ENCODE results near the gene NUP188. TPM values are rescaled to one million over a fixed set of nuclear protein-coding genes. Genes with fewer than 3 reads are reported as not detected.

Gene NUP188
- total and polyA plus RNA-seq, 2 donors (not counting 1 experiment from before 2014, with no cell fraction given), result 42.8 to 83.6 TPM

DNA sequence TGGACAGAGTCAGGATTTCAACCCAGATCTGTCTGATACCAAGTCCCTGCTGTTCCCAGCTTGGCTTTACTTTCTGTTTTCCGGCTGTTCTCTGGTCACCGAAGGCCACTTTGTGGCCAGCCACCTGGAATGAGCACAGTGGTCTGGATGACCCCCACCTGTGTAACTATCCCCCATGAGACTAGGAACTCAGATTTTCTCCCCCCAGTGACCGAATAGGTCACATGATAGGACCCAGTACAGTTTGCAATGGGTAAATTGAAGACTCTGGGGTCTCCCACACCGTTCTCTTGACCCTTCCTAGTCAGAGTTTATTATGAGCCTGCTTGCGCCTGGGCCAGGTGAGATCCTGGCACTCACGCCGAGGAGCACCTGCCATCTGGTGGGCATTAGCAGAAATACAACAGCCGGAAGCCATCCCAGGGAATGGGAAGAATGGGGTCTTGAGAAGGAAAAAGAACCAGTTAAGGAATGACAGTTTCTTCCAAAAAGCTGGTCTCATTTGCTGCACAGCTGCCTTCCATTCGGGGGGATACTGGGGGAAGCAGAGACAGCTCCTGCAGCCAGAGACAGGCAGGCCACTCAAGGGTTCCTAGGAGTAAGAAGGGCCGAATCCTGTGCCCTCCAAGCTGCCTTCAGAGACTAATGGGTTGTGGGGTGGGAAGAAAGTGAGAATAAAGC lies 19.6 kb upstream of the NUP188 start:
- Histone ChIP-seq H3K79me2 (ENCODE audit: control insufficient read depth, insufficient read depth, low read length) (no peaks in the 10 kb centered on the region), H3K9me3 (ENCODE audit: control extremely low read depth in 1 of 3, control insufficient read depth in 2 of 3, insufficient read depth in 1 of 3, low read length in 2 of 3) (no peaks in the 10 kb centered on the region), H3K4me2 (replicated peaks; ENCODE audit: low read depth, low read length, poor library complexity, severe bottlenecking) (no peak overlapping the region), H3K27me3 (replicated peaks in 1 of 4; ENCODE audit: control extremely low read depth in 1 of 4, control insufficient read depth in 3 of 4, insufficient read depth in 4 of 4, low read length in 3 of 4) (no peaks in the 10 kb centered on the region), H3K36me3 (replicated peaks in 1 of 2; ENCODE audit: control extremely low read depth in 1 of 2, control insufficient read depth in 1 of 2, extremely low read depth in 1 of 2, insufficient read depth in 2 of 2, low read length in 1 of 2) (no peaks in the 10 kb centered on the region), H2AFZ (ENCODE audit: insufficient read depth, low read depth, low read length, poor library complexity, severe bottlenecking) (peak overlapping the region; percentile 21), H3K4me3 (ENCODE audit: control extremely low read depth in 1 of 5, extremely low read depth in 1 of 5, insufficient read depth in 1 of 5, low read depth in 2 of 5, low read length in 4 of 5) (no peak overlapping the region), H3K27ac (ENCODE audit: low read length in 2 of 2) (no peak overlapping the region), H3K4me1 (ENCODE audit: control insufficient read depth in 2 of 2, insufficient read depth in 2 of 2, low read length in 2 of 2) (peaks cover 0 to 4% of the 10 kb centered on the region in 2 donors), H4K20me1 (ENCODE audit: control insufficient read depth, insufficient read depth, low read length, poor library complexity, severe bottlenecking) (no peaks in the 10 kb centered on the region), H3K9ac (ENCODE audit: low read length) (no peak overlapping the region)
- CTCF ChIA-PET, result interaction anchor here (0.6 to 10.7 kb wide), 23 partner anchors 9 to 1761 kb away, joined by 3 to 203 read pairs (median 5); partner anchors contain the start of genes ENDOG, KYAT1, LRRC8A and PKN3
- Mint-ChIP-seq H3K9me3 (ENCODE audit: insufficient read depth) (no peaks in the 10 kb centered on the region), H3K4me3 (no peak overlapping the region), H3K27ac (no peak overlapping the region), H3K4me1 (peaks cover 6% of the 10 kb centered on the region), H3K27me3 (peaks cover 2% of the 10 kb centered on the region)
- ATAC-seq (ENCODE audit: low read depth) (peak; percentile 82), DNase-seq (peak; percentile 70)
- WGBS (ENCODE audit: insufficient coverage), result 33% methylated on average over 7 of the region's 10 CpGs
- TF ChIP-seq, protein P1, sequence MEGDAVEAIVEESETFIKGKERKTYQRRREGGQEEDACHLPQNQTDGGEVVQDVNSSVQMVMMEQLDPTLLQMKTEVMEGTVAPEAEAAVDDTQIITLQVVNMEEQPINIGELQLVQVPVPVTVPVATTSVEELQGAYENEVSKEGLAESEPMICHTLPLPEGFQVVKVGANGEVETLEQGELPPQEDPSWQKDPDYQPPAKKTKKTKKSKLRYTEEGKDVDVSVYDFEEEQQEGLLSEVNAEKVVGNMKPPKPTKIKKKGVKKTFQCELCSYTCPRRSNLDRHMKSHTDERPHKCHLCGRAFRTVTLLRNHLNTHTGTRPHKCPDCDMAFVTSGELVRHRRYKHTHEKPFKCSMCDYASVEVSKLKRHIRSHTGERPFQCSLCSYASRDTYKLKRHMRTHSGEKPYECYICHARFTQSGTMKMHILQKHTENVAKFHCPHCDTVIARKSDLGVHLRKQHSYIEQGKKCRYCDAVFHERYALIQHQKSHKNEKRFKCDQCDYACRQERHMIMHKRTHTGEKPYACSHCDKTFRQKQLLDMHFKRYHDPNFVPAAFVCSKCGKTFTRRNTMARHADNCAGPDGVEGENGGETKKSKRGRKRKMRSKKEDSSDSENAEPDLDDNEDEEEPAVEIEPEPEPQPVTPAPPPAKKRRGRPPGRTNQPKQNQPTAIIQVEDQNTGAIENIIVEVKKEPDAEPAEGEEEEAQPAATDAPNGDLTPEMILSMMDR (IDR thresholded peaks at IDR 0.05), result peak; percentile 90
- no peak for TF ChIP-seq EZH2 (IDR thresholded peaks at IDR 0.05; ENCODE audit: borderline replicate concordance, insufficient read depth, low read depth, low read length, poor library complexity, severe bottlenecking)
- intact Hi-C loops (cut with micrococcal nuclease), result loop anchor here (1.0 to 5.0 kb wide), 4 partner anchors 46 to 279 kb away; partner anchors contain the start of genes KYAT1, LRRC8A and PKN3
- POLR2A ChIA-PET, result no interaction called here

DNA sequence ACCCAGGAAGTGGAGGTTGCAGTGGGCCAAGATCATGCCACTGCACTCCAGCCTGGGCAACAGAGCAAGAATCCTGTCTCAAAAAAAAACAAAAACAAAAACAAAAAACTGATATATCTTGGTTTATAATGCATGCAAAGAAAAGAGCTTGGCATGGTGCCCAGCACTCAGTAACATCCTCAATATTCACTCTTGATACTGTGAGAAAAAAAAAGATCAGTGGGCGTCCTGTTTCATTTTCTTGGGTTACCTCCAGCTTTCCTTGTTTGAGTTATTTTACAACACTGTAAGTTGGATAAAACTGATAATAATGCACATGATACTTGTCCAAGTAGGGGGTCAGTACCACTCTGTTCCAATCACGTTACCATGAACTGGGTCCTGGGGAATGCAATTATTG lies 18.9 kb upstream of the NUP188 start:
- Histone ChIP-seq H3K4me2 (replicated peaks; ENCODE audit: low read depth, low read length, poor library complexity, severe bottlenecking) (no peak overlapping the region), H3K4me3 (ENCODE audit: control extremely low read depth in 1 of 5, extremely low read depth in 1 of 5, insufficient read depth in 1 of 5, low read depth in 2 of 5, low read length in 4 of 5) (no peak overlapping the region), H2AFZ (ENCODE audit: insufficient read depth, low read depth, low read length, poor library complexity, severe bottlenecking) (no peak overlapping the region), H3K4me1 (ENCODE audit: control insufficient read depth in 2 of 2, insufficient read depth in 2 of 2, low read length in 2 of 2) (peaks cover 0 to 4% of the 10 kb centered on the region in 2 donors), H3K27ac (ENCODE audit: low read length in 2 of 2) (no peak overlapping the region), H3K36me3 (replicated peaks in 1 of 2; ENCODE audit: control extremely low read depth in 1 of 2, control insufficient read depth in 1 of 2, extremely low read depth in 1 of 2, insufficient read depth in 2 of 2, low read length in 1 of 2) (no peaks in the 10 kb centered on the region), H3K79me2 (ENCODE audit: control insufficient read depth, insufficient read depth, low read length) (no peaks in the 10 kb centered on the region), H3K9ac (ENCODE audit: low read length) (no peak overlapping the region), H3K27me3 (replicated peaks in 1 of 4; ENCODE audit: control extremely low read depth in 1 of 4, control insufficient read depth in 3 of 4, insufficient read depth in 4 of 4, low read length in 3 of 4) (no peaks in the 10 kb centered on the region), H4K20me1 (ENCODE audit: control insufficient read depth, insufficient read depth, low read length, poor library complexity, severe bottlenecking) (no peaks in the 10 kb centered on the region), H3K9me3 (ENCODE audit: control extremely low read depth in 1 of 3, control insufficient read depth in 2 of 3, insufficient read depth in 1 of 3, low read length in 2 of 3) (no peaks in the 10 kb centered on the region)
- ChIA-PET CTCF (interaction anchor here (0.6 to 10.7 kb wide), 24 partner anchors 9 to 1762 kb away, joined by 3 to 203 read pairs (median 4); partner anchors contain the start of genes ENDOG, KYAT1, LRRC8A and PKN3), POLR2A (no interaction called here)
- TF ChIP-seq, protein P1 (IDR thresholded peaks at IDR 0.05), result no peak
- no peak for TF ChIP-seq EZH2 (IDR thresholded peaks at IDR 0.05; ENCODE audit: borderline replicate concordance, insufficient read depth, low read depth, low read length, poor library complexity, severe bottlenecking)
- Mint-ChIP-seq H3K4me1 (peaks cover 6% of the 10 kb centered on the region), H3K27me3 (no peaks in the 10 kb centered on the region), H3K4me3 (no peak overlapping the region), H3K27ac (no peak overlapping the region), H3K9me3 (ENCODE audit: insufficient read depth) (no peaks in the 10 kb centered on the region)
- ATAC-seq (ENCODE audit: low read depth) (no peak), DNase-seq (no peak)
- intact Hi-C loops (cut with micrococcal nuclease), result loop anchor here (1.0 to 5.0 kb wide), 4 partner anchors 46 to 280 kb away; partner anchors contain the start of genes KYAT1, LRRC8A and PKN3
- 100% methylated on average over 1 of the region's 2 CpGs for WGBS (ENCODE audit: insufficient coverage)

Measured in B cell (primary cell).